Nephron progenitor cell (in vitro differentiated cells): ENCODE data around the gene FIGNL2.

Experiments
- DNase-seq: peaks from one replicate; pipeline ENCODE4 v3.0.0; 2021
- H3K27ac Mint-ChIP-seq: 2 replicates; pipeline ENCODE4 v1.8.0; 2021; ENCODE audit warnings: mild to moderate bottlenecking, moderate library complexity, mixed read lengths
- H3K27me3 Mint-ChIP-seq: 2 replicates; pipeline ENCODE4 v1.8.0; 2021; ENCODE audit warnings: mild to moderate bottlenecking, low read depth, mixed read lengths; ENCODE audit not compliant: poor library complexity
- H3K36me3 Mint-ChIP-seq: 2 replicates; pipeline ENCODE4 v1.8.0; 2021; ENCODE audit warnings: low read depth, mixed read lengths
- H3K4me1 Mint-ChIP-seq: 2 replicates; pipeline ENCODE4 v1.8.0; 2021; ENCODE audit warnings: mixed read lengths
- H3K4me3 Mint-ChIP-seq: 2 replicates; pipeline ENCODE4 v1.8.0; 2021; ENCODE audit warnings: mild to moderate bottlenecking, moderate library complexity, mixed read lengths
- H3K9me3 Mint-ChIP-seq: 2 replicates; pipeline ENCODE4 v1.8.0; 2021; ENCODE audit warnings: mild to moderate bottlenecking, moderate library complexity, mixed read lengths
- TF ChIP-seq, protein P1 (sequence below): fragments of 200-600 bp; sonication (generic); IDR thresholded peaks from 2 replicates; pipeline ENCODE4 v1.5.0; 2021; ENCODE audit warnings: antibody characterized with exemption

FIGNL2 gene

DNA sequence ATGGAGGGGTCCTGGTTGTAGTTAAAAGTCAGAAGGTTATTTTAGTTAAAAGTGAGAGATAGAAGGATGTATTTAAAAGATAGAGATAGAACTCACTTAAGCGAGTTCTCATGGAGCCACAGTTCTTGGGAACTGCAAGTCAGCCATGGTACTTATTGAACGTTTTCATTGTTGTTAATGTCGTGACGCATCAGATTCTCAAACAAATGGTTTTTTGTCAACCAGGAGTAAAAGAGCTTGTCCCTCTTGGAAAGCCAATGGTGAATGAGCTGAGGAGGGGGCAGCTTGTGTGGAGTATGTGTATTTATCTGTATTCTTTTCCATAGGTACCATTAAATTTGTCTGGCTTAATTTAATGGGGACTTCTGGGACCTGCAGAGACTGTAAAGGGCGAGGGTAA lies 68.6 kb downstream of the FIGNL2 start:
- no peaks in the 10 kb centered on the region for H3K9me3 Mint-ChIP-seq
- no peak overlapping the region for H3K27ac Mint-ChIP-seq
- DNase-seq = no peak
- H3K27me3 Mint-ChIP-seq = peaks cover 13% of the 10 kb centered on the region
- H3K4me1 Mint-ChIP-seq = peaks cover 6% of the 10 kb centered on the region
- H3K4me3 Mint-ChIP-seq = no peak overlapping the region
- H3K36me3 Mint-ChIP-seq = no peaks in the 10 kb centered on the region
- TF ChIP-seq, protein P1, sequence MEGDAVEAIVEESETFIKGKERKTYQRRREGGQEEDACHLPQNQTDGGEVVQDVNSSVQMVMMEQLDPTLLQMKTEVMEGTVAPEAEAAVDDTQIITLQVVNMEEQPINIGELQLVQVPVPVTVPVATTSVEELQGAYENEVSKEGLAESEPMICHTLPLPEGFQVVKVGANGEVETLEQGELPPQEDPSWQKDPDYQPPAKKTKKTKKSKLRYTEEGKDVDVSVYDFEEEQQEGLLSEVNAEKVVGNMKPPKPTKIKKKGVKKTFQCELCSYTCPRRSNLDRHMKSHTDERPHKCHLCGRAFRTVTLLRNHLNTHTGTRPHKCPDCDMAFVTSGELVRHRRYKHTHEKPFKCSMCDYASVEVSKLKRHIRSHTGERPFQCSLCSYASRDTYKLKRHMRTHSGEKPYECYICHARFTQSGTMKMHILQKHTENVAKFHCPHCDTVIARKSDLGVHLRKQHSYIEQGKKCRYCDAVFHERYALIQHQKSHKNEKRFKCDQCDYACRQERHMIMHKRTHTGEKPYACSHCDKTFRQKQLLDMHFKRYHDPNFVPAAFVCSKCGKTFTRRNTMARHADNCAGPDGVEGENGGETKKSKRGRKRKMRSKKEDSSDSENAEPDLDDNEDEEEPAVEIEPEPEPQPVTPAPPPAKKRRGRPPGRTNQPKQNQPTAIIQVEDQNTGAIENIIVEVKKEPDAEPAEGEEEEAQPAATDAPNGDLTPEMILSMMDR = no peak

GRCh38 chr12:51777973-51778372 lies 70.5 kb downstream of the FIGNL2 start:
- TF ChIP-seq, protein P1 = no peak
- H3K27ac Mint-ChIP-seq = no peak overlapping the region
- H3K9me3 Mint-ChIP-seq = peaks cover 5% of the 10 kb centered on the region
- peaks cover 5% of the 10 kb centered on the region for H3K36me3 Mint-ChIP-seq
- peaks cover 6% of the 10 kb centered on the region for H3K4me1 Mint-ChIP-seq
- no peak overlapping the region for H3K4me3 Mint-ChIP-seq
- DNase-seq = no peak
- peaks cover 13% of the 10 kb centered on the region for H3K27me3 Mint-ChIP-seq

DNA sequence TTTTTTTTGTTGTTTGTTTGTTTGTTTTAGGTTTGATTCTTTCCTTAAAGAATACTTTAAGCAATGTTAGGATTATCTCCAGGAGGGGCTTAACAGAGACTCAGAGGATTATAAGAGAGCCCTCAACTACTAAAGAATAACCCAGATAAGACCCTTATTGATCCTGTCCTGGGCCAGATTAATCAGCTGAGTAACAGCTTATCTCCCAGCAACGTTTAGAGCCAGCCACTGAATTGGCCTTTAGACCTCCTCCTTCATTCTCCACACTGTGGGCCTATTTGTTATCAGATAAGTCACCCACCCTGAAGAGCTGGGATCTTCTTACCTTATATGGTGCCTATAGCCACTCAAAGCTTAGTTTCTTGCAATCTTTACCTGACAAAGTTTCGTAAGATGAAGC lies 71.1 kb downstream of the FIGNL2 start:
- peaks cover 5% of the 10 kb centered on the region for H3K9me3 Mint-ChIP-seq
- no peak for DNase-seq
- peaks cover 13% of the 10 kb centered on the region for H3K27me3 Mint-ChIP-seq
- H3K27ac Mint-ChIP-seq = no peak overlapping the region
- TF ChIP-seq, protein P1 = no peak
- no peak overlapping the region for H3K4me3 Mint-ChIP-seq
- peaks cover 6% of the 10 kb centered on the region for H3K4me1 Mint-ChIP-seq
- H3K36me3 Mint-ChIP-seq = peaks cover 5% of the 10 kb centered on the region

- no peak overlapping the region for H3K4me3 Mint-ChIP-seq
- TF ChIP-seq, protein P1 = no peak
- H3K36me3 Mint-ChIP-seq = peaks cover 5% of the 10 kb centered on the region
- H3K27me3 Mint-ChIP-seq = peaks cover 8% of the 10 kb centered on the region
- H3K27ac Mint-ChIP-seq = no peak overlapping the region
- peaks cover 6% of the 10 kb centered on the region for H3K4me1 Mint-ChIP-seq
- H3K9me3 Mint-ChIP-seq = peaks cover 5% of the 10 kb centered on the region
- DNase-seq = no peak
Measured at GRCh38 chr12:51774933-51775332, 73.6 kb downstream of the FIGNL2 start.

DNA sequence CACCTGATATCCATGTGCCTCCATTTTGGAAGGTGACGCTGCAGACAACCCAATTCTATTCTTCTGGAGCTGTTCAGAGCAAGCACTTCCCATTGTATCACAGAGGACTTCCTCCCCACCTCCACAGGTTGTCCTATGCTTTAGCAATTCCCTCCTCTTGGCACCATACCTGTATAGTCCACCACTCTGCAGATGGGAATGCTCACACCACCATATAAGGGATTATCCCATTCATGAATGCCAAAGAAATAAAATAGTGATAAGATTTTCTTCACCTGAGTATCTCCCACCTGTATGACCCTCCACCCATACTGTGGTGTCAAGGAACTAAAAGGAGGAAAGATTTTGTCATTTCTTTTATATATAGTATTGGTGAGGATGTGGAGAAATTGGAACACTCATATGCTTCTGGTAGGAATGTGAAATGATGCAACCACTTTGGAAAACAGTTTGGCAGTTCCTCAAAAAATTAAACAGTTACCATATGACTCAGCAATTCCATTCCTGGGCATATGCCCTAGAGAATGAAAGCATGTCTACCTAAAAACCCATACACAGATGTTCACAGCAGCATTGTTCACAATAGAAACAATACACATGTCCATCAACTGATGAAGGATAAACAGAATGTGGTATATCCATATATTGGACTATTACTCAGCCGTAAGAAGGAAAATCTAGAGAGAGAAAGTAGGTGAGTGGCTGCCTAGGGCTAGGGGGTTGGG lies 75.2 kb downstream of the FIGNL2 start:
- no peak overlapping the region for H3K27ac Mint-ChIP-seq
- no peak overlapping the region for H3K4me3 Mint-ChIP-seq
- peaks cover 5% of the 10 kb centered on the region for H3K9me3 Mint-ChIP-seq
- DNase-seq = no peak
- H3K36me3 Mint-ChIP-seq = peaks cover 5% of the 10 kb centered on the region
- H3K27me3 Mint-ChIP-seq = peaks cover 8% of the 10 kb centered on the region
- TF ChIP-seq, protein P1 = no peak
- peaks cover 5% of the 10 kb centered on the region for H3K4me1 Mint-ChIP-seq

- TF ChIP-seq, protein P1 = no peak
- peaks cover 5% of the 10 kb centered on the region for H3K36me3 Mint-ChIP-seq
- H3K27ac Mint-ChIP-seq = no peak overlapping the region
- peaks cover 5% of the 10 kb centered on the region for H3K9me3 Mint-ChIP-seq
- no peak for DNase-seq
- H3K4me1 Mint-ChIP-seq = peaks cover 5% of the 10 kb centered on the region
- no peak overlapping the region for H3K4me3 Mint-ChIP-seq
- H3K27me3 Mint-ChIP-seq = peaks cover 2% of the 10 kb centered on the region
Measured at GRCh38 chr12:51771008-51771407, 77.5 kb downstream of the FIGNL2 start.
